GM18867 (cell line): ENCODE data around the gene DUSP10.

Experiments used
- ATAC-seq: cut with Tn5 transposase; IDR thresholded peaks from one replicate; pipeline ENCODE4 v1.9.1; 2021; ENCODE audit warnings: mild to moderate bottlenecking, moderate library complexity; ENCODE audit not compliant: unreplicated experiment

The DUSP10 gene

GRCh38 chr1:221696718-221697461, 45.0 kb downstream of the DUSP10 start:
- no peak for ATAC-seq

GRCh38 chr1:221696027-221696426, 45.9 kb downstream of the DUSP10 start:
- ATAC-seq = no peak

GRCh38 chr1:221695301-221695700, 46.6 kb downstream of the DUSP10 start:
- no peak for ATAC-seq

- no peak for ATAC-seq
Observed at GRCh38 chr1:221694109-221694508, 47.8 kb downstream of the DUSP10 start.

GRCh38 chr1:221693087-221693486, 48.8 kb downstream of the DUSP10 start:
- ATAC-seq = no peak

- ATAC-seq = peak; percentile 75
Observed at GRCh38 chr1:221692643-221693042, 49.2 kb downstream of the DUSP10 start.

- ATAC-seq = no peak
Observed at GRCh38 chr1:221691261-221691660, 50.6 kb downstream of the DUSP10 start.

- no peak for ATAC-seq
Observed at GRCh38 chr1:221690858-221691257, 51.0 kb downstream of the DUSP10 start.

GRCh38 chr1:221689138-221689537, 52.8 kb downstream of the DUSP10 start:
- no peak for ATAC-seq

GRCh38 chr1:221688488-221688843, 53.4 kb downstream of the DUSP10 start:
- no peak for ATAC-seq

- no peak for ATAC-seq
Observed at GRCh38 chr1:221687836-221688487, 53.9 kb downstream of the DUSP10 start.

- ATAC-seq = no peak
Observed at GRCh38 chr1:221683681-221684080, 58.2 kb downstream of the DUSP10 start.

GRCh38 chr1:221680085-221680484, 61.8 kb downstream of the DUSP10 start:
- ATAC-seq = no peak

- ATAC-seq = no peak
Observed at GRCh38 chr1:221678014-221678413, 63.9 kb downstream of the DUSP10 start.

- no peak for ATAC-seq
Observed at GRCh38 chr1:221675880-221676800, 65.7 kb downstream of the DUSP10 start.

GRCh38 chr1:221672965-221673364, 68.9 kb downstream of the DUSP10 start:
- ATAC-seq = no peak

- no peak for ATAC-seq
Observed at GRCh38 chr1:221672239-221672645, 69.6 kb downstream of the DUSP10 start.

GRCh38 chr1:221670081-221670480, 71.8 kb downstream of the DUSP10 start:
- no peak for ATAC-seq

GRCh38 chr1:221669441-221669840, 72.4 kb downstream of the DUSP10 start:
- ATAC-seq = no peak

GRCh38 chr1:221667504-221667903, 74.4 kb downstream of the DUSP10 start:
- ATAC-seq = peak; percentile 75

GRCh38 chr1:221664253-221664652, 77.6 kb downstream of the DUSP10 start:
- no peak for ATAC-seq

- no peak for ATAC-seq
Observed at GRCh38 chr1:221663321-221663720, 78.6 kb downstream of the DUSP10 start.
